PC-3 (cell line): ENCODE measurements around the gene CROCC2. TPM values are rescaled to one million over a fixed set of nuclear protein-coding genes. Genes with fewer than 3 reads are reported as not detected.

ENCODE experiments used
- ATAC-seq: fragments of 200-7000 bp; cut with Tn5 transposase; 2 replicates; pipeline ENCODE4 v1.9.1; 2020; ENCODE audit warnings: mild to moderate bottlenecking, moderate library complexity
- BruUV-seq: library from RNA; stranded (reverse); fragments of 400-500 nt; replicated peaks from 2 replicates; lab custom pipeline; 2021; lab: Mats Ljungman, UMichigan
- CTCF ChIA-PET: fragments of 300-600 bp; sonication (Branson Sonifier 250); formaldehyde crosslinking; loops from one replicate; lab custom pipeline; 2022; ENCODE audit warnings: antibody characterized with exemption; lab: Charles Lee
- POLR2A ChIA-PET: fragments of 300-600 bp; sonication (Branson Sonifier 250); formaldehyde crosslinking; loops from one replicate; lab custom pipeline; 2022; ENCODE audit warnings: antibody characterized with exemption; ENCODE audit not compliant: unreplicated experiment; lab: Charles Lee
- DNase-seq: peaks from one replicate; pipeline ENCODE4 v3.0.0-alpha.2; 2015
- H2AFZ ChIP-seq: fragments of 300-600 bp; sonication (generic); 2 replicates; pipeline ENCODE4 v1.6.0; 2016; ENCODE audit warnings: antibody characterized with exemption, low read length
- H3F3A ChIP-seq: fragments of 300-600 bp; sonication (generic); one replicate; pipeline ENCODE4 v1.6.0; 2017; ENCODE audit warnings: antibody characterized with exemption, low read length, control low read depth, mild to moderate bottlenecking; ENCODE audit not compliant: unreplicated experiment
- H3K27ac ChIP-seq: fragments of 300-600 bp; sonication (generic); 2 replicates; pipeline ENCODE4 v1.5.1; 2016; ENCODE audit warnings: mild to moderate bottlenecking, low read length
- H3K27me3 ChIP-seq: fragments of 300-600 bp; sonication (generic); 2 replicates; pipeline ENCODE4 v1.6.1; 2016; ENCODE audit warnings: low read length, mixed read lengths
- H3K36me3 ChIP-seq: fragments of 300-600 bp; sonication (generic); 2 replicates; pipeline ENCODE4 v1.6.1; 2016; ENCODE audit warnings: low read depth, mixed run types, low read length, mixed read lengths
- H3K4me1 ChIP-seq: fragments of 300-600 bp; sonication (generic); 2 replicates; pipeline ENCODE4 v1.5.1; 2016; ENCODE audit warnings: low read length; ENCODE audit not compliant: insufficient read depth
- H3K4me2 ChIP-seq: fragments of 300-600 bp; sonication (generic); 2 replicates; pipeline ENCODE4 v1.6.0; 2016; ENCODE audit warnings: low read length
- H3K4me3 ChIP-seq: fragments of 300-600 bp; sonication (generic); 2 replicates; pipeline ENCODE4 v1.5.1; 2016; ENCODE audit warnings: mild to moderate bottlenecking, low read length, mixed read lengths
- H3K79me2 ChIP-seq: fragments of 300-600 bp; sonication (generic); 2 replicates; pipeline ENCODE4 v1.6.1; 2017; ENCODE audit warnings: low read length, mixed read lengths
- H3K9ac ChIP-seq: fragments of 300-600 bp; sonication (generic); 2 replicates; pipeline ENCODE4 v1.6.0; 2016; ENCODE audit warnings: mild to moderate bottlenecking, low read length
- H3K9me2 ChIP-seq: fragments of 300-600 bp; sonication (generic); replicated peaks from 2 replicates; pipeline ENCODE4 v1.6.1; 2016; ENCODE audit warnings: mixed run types, low read length, mixed read lengths
- H3K9me3 ChIP-seq: fragments of 300-600 bp; sonication (generic); 2 replicates; pipeline ENCODE4 v1.6.1; 2016; ENCODE audit warnings: low read length, mixed read lengths
- H4K20me1 ChIP-seq: fragments of 300-600 bp; sonication (generic); 2 replicates; pipeline ENCODE4 v1.6.1; 2016; ENCODE audit warnings: low read length, mixed read lengths
- CTCF ChIP-seq: fragments of 300-600 bp; sonication (generic); conservative IDR thresholded peaks from 2 replicates; pipeline ENCODE4 v1.5.1; 2017; ENCODE audit warnings: antibody characterized with exemption, low read depth, mild to moderate bottlenecking, low read length
- EZH2 ChIP-seq: fragments of 300-600 bp; sonication (generic); IDR thresholded peaks from one replicate; pipeline ENCODE4 v1.6.1; 2017; ENCODE audit warnings: antibody characterized with exemption, mild to moderate bottlenecking, low read length; ENCODE audit not compliant: unreplicated experiment
- EZH2phosphoT487 ChIP-seq: fragments of 300-600 bp; sonication (generic); IDR thresholded peaks from 2 replicates; pipeline ENCODE4 v1.6.1; 2018; ENCODE audit warnings: mild to moderate bottlenecking, antibody characterized with exemption, low read length, borderline replicate concordance
- intact Hi-C: fragments of 100-400 bp; cut with micrococcal nuclease; formaldehyde crosslinking; loops from 2 replicates; pipeline ENCODE4 v1.9.0; 2023
- total RNA-seq: library from RNA; depleted of rRNA; stranded (reverse); fragments of >200 nt; gene quantifications from 2 replicates; pipeline ENCODE4 v1.2.3, GENCODE V29; 2014

The CROCC2 gene
- total RNA-seq, 1 experiment from 2014 or later = not detected

GRCh38 chr2:240934701-240935102 is 28.6 kb downstream of the CROCC2 start:
- Histone ChIP-seq H3K27me3 (peaks cover 22% of the 10 kb centered on the region), H2AFZ (no peak overlapping the region)

GRCh38 chr2:240935103-240935876 is 29.2 kb downstream of the CROCC2 start:
- Histone ChIP-seq H3K79me2 (no peaks in the 10 kb centered on the region), H3F3A (no peaks in the 10 kb centered on the region), H3K27me3 (peaks cover 28% of the 10 kb centered on the region), H3K27ac (no peak overlapping the region), H3K36me3 (no peaks in the 10 kb centered on the region), H3K4me3 (no peak overlapping the region), H2AFZ (no peak overlapping the region), H3K9me2 (no peaks in the 10 kb centered on the region), H3K9me3 (peaks cover 12% of the 10 kb centered on the region), H3K4me1 (no peaks in the 10 kb centered on the region), H4K20me1 (no peaks in the 10 kb centered on the region), H3K4me2 (no peak overlapping the region), H3K9ac (no peak overlapping the region)
- TF ChIP-seq CTCF (no peak), EZH2 (no peak), EZH2phosphoT487 (no peak)
- ATAC-seq = no peak
- intact Hi-C loops = no loop called here
- no TSS peak for BruUV-seq
- CTCF ChIA-PET = no interaction called here
- DNase-seq = no peak
- POLR2A ChIA-PET = no interaction called here

More at GRCh38 chr2:240934701-240935102, 28.6 kb downstream of the CROCC2 start:
- no peak overlapping the region for H3K9ac ChIP-seq
- DNase-seq = no peak
- no peaks in the 10 kb centered on the region for H3K79me2 ChIP-seq
- H3K4me3 ChIP-seq = no peak overlapping the region
- no peak overlapping the region for H3K4me2 ChIP-seq
- H3F3A ChIP-seq = no peaks in the 10 kb centered on the region
- H3K9me3 ChIP-seq = peaks cover 12% of the 10 kb centered on the region
- no peak for TF ChIP-seq EZH2phosphoT487
- TF ChIP-seq CTCF = no peak
- TF ChIP-seq EZH2 = no peak
- CTCF ChIA-PET = no interaction called here
- intact Hi-C loops = no loop called here
- no peak overlapping the region for H3K27ac ChIP-seq
- H3K4me1 ChIP-seq = no peaks in the 10 kb centered on the region
- BruUV-seq = no TSS peak
- no peaks in the 10 kb centered on the region for H3K36me3 ChIP-seq
- H3K9me2 ChIP-seq = no peaks in the 10 kb centered on the region
- POLR2A ChIA-PET = no interaction called here
- no peak for ATAC-seq
- no peaks in the 10 kb centered on the region for H4K20me1 ChIP-seq

GRCh38 chr2:240936106-240936505 is 30.0 kb downstream of the CROCC2 start:
- DNase-seq (no peak), ATAC-seq (no peak)
- Histone ChIP-seq H3F3A (no peaks in the 10 kb centered on the region), H3K4me2 (no peak overlapping the region), H3K4me3 (no peak overlapping the region), H3K9me3 (peaks cover 12% of the 10 kb centered on the region), H4K20me1 (no peaks in the 10 kb centered on the region), H3K9me2 (no peaks in the 10 kb centered on the region), H2AFZ (no peak overlapping the region), H3K79me2 (no peaks in the 10 kb centered on the region), H3K4me1 (no peaks in the 10 kb centered on the region), H3K27ac (no peak overlapping the region), H3K27me3 (peaks cover 36% of the 10 kb centered on the region; the same call in 1 of the 2 replicates), H3K9ac (no peak overlapping the region), H3K36me3 (no peaks in the 10 kb centered on the region)
- intact Hi-C loops = no loop called here
- TF ChIP-seq EZH2phosphoT487 (no peak), EZH2 (no peak), CTCF (no peak)
- ChIA-PET CTCF (no interaction called here), POLR2A (no interaction called here)
- BruUV-seq = no TSS peak
